K562 treated with DMSO at 1 percent for 24 hours (cell line): ENCODE results near the gene RAB5B. TPM values are rescaled to one million over a fixed set of nuclear protein-coding genes. Genes with fewer than 3 reads are reported as not detected.

Experiments used
- total RNA-seq: library from RNA; unstranded; fragments of 300-600 nt; gene quantifications from 2 replicates; pipeline ENCODE4 v1.2.3, GENCODE V29; 2022; ENCODE audit warnings: low read depth; ENCODE audit not compliant: insufficient read depth

Gene RAB5B, protein sequence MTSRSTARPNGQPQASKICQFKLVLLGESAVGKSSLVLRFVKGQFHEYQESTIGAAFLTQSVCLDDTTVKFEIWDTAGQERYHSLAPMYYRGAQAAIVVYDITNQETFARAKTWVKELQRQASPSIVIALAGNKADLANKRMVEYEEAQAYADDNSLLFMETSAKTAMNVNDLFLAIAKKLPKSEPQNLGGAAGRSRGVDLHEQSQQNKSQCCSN
- total RNA-seq, result 33.4 and 45.9 TPM in 2 replicates

DNA sequence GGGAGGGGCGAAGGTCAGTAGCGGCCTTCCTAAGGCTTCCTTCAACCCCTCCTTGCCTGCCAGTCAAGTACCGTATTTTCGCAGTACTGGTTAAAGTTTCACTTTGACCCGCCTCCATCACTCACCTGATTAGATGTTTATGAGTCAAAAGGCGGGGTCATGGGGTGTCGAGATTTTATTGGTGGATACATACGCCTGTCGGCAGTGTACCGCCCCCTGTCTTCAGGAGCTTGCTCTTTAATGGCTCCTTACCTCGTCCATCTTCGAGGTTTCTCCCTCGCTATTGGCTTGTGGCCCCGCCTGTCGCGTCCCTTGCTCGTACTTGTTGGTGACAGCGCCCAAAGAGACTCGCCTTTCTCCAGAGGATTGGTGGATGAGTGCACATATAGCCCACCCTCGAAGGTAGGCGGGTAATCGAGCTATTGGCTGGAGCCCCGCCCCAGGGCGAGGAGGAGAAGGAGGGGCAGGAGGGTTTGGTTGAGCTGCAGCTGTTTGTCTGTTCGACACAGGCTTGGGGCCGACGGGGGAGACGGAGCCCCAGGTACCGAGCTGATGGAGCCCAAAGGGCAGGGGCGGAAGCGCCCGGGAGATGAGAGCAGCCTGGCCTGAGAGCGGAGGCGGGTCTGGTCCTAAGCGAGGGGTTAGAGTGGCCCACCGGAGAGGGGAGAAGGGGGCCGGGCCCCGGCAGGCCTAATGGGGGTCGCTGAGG lies at the start of gene RAB5B:
Gene RAB5B (plus strand): TSS at position 480 of the 709 bp plus-strand sequence. CDS start 12,883 bp downstream, outside the sequence.

DNA sequence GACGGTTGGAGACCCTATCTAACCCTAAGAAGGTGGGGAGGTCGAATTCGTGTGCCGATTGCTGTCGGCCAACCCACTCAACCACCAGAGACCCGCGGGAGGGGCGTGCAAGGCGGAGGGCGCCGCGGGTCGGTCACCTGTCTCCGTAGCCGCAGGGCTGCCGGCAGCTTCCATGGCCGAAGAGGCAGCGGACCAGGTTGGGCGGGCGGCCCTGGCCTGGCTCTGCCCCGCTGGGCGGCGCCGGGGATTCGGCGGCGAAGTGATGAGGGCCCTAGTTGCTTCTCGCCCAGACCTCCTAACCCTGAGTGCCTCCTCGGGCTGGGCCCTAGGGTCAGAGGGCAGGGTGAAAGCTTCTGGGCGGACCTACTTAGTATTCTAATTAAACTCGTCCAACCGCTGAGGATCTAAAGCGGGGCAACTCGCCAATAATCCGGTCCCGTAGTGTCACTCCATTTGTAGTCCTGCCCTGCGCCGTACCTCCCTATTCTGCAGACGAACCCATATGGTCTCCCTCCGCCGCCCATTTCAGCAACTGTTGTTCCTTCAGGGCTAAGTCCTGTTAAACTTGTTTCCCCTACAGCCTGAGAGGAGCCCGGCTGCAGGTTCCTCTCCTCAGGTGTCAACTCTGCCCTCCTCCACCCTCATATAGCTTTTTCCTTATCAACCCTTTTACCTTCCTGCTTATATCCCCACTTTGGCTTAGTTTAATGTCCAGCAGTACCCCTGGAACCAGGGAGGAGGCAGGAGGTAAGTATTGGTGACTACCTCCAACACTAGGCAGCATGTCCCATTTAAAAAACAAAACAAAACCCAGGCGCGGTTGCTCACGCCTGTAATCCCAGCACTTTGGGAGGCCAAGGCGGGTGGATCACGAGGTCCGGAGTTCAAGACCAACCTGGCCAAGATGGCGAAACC lies 46.0 kb upstream of the RAB5B start, which contains the start of gene PYM1:
Gene PYM1 (minus strand): TSS at position 307 of the 915 bp plus-strand sequence. CDS start 133 bp downstream, at position 174.

DNA sequence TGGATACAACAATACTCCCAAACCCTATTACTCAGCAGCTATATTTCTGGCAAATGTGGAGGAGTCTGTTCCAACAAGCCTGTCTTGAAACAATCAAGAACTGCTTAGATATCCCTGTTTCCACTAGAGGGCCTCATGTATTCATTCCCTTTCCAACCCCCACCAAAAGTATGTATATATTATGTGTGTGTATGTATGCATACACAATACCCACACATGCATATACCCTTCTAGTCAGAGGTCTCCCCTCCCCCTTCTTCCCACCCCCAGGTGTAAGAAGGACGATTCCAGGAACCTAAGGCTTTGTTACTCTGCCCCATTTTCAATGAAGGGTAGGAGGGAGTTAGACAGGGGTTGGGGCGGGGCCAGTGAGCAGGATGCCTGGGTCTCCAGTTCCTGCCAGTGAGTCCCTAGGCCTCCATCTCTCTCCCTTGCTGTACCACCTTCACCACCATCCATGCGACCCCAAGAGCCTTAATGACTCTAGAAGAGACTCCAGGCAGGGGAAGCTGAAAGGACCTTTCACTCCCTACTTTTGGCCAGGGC lies 43.0 kb upstream of the RAB5B start, which contains the start of gene DGKA:
Gene DGKA (plus strand): TSS at position 392 of the 546 bp plus-strand sequence. CDS start 5,342 bp downstream, outside the sequence.

DNA sequence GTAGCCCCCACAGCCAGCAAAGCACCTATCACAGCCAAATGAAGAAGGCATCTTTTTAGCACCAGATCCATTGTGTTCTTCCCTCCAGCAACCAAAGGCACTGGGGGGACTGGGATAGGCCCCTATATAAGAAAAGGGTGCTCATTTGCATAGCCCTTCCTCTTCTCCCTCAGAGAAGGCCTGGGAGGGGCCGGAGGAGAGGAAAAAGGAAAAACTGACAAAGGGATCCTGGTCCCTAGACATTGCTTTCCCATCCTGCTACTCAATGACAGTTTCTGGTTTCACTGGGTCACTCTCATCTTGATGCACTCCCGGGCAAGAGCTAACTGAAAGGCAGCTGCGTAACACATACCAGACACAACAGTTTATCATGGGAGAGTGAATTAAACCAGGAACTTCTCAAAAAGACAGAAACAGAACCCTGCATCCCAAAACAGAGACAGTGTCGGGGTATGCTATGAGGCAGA lies 7.9 kb upstream of the RAB5B start, which contains the start of gene PMEL:
Gene PMEL (minus strand): TSS at position 102 of the 467 bp plus-strand sequence. CDS start 31 bp downstream, at position 71.

DNA sequence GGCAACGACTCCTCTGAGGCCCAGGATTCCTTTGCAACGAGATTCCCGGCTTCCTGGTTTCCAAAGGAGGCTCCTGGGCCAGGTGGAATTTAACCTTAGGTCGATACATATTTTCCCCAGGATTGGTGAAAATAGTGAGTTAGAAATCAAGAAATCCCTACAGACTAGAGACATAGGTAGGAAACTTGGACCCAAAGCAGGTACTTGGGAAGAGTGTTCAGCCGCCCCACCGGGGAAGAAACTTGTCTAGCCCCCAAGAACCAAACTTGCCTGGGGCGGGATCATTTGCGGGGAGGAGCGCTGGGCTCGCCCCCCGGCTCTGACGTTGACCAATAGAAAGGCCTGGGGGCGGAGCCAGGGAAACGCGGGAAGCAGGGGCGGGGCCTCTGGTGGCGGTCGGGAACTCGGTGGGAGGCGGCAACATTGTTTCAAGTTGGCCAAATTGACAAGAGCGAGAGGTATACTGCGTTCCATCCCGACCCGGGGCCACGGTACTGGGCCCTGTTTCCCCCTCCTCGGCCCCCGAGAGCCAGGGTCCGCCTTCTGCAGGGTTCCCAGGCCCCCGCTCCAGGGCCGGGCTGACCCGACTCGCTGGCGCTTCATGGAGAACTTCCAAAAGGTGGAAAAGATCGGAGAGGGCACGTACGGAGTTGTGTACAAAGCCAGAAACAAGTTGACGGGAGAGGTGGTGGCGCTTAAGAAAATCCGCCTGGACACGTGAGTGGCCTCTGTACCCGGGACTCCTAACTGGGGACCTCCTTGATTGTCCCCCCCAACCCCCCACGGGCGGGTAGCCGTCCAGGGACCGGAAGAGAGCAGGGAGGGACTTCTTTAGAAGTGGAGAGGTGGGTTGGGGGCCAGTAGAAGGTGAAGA lies 7.2 kb upstream of the RAB5B start, which contains the start of gene CDK2:
Gene CDK2 (plus strand): TSS at position 423 of the 874 bp plus-strand sequence. CDS start 179 bp downstream, at position 602.

DNA sequence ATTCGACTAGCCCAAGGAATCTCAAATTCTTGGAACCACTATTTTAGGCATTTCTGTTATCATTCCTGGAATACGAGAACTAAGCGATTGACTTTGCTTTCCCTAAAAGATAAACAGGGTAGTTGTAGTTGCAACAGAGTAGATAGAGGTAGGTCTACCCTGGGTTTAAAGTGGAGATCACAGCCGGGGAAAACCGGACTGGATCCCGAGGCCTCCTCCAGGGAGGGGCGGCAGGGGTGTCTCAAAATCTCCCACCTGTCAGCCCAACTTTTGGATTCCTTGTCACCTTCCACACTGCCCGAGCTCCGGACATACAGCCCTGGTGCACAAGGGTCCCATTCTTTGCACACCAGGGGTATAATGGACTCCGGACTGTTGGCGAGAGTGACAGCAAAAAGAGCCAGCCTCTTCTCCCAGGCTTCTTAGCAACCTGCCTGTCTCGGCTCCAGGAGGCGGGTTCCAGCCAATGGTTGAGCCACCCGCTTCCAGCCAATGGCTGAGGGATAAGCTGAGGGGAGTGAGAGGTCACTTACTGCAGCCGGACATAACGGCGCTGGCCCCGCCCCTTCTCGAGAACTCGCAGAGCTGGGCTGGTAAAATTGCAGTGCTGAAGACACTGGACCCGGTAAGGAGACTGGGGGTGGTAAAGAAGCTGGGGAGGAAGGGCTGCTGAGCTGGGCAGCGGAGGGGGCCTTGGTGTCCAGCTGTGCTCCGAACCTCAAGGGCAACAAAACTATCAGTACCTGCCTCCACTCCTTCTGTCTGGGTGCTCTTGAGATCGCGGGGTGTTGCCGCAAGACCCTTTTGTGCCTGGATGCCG lies 23.0 kb downstream of the RAB5B start, which contains the start of gene SUOX:
Gene SUOX (plus strand): TSS at position 562 of the 820 bp plus-strand sequence. CDS start 4,946 bp downstream, outside the sequence.

DNA sequence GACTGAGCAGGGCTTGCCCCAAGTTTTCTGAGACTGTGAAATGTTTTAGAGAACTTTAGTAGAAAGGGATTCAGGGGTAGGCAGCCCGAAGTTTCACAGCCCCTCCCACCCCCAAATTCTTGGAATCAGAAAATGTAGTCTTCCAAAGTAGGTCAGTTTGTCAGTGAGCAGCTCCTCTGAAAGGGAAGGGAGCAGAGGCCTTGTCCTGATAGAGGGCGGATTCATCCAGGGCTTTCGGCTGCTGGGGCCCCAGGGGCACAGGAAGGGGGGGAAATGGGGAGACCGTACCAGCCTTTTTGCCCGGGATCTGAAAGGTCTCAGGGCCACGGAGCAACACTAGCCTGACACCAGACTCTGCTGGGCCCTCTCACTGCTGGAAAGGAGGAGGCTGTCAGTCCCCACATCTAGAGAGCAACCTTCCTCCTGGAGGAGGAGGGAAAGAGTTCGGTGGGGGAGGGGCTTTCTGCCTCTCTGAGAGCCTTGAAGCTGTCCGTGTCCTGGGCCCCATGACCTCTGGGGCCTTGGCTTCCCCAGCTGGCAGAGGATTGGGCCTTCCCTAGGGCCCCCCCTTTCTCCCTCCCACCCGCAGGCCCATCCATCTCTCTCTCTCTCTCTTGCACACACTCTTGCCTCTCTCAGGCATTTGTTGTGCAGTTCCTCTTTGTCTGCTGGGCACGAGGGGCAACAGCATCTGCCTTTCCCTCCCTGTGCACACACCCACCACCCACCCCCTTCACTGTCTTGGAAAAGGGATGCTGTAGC lies 46.7 kb downstream of the RAB5B start, which contains the start of gene IKZF4:
Gene IKZF4 (plus strand): TSS at position 621 of the 762 bp plus-strand sequence. CDS start 451 bp downstream, outside the sequence.

DNA sequence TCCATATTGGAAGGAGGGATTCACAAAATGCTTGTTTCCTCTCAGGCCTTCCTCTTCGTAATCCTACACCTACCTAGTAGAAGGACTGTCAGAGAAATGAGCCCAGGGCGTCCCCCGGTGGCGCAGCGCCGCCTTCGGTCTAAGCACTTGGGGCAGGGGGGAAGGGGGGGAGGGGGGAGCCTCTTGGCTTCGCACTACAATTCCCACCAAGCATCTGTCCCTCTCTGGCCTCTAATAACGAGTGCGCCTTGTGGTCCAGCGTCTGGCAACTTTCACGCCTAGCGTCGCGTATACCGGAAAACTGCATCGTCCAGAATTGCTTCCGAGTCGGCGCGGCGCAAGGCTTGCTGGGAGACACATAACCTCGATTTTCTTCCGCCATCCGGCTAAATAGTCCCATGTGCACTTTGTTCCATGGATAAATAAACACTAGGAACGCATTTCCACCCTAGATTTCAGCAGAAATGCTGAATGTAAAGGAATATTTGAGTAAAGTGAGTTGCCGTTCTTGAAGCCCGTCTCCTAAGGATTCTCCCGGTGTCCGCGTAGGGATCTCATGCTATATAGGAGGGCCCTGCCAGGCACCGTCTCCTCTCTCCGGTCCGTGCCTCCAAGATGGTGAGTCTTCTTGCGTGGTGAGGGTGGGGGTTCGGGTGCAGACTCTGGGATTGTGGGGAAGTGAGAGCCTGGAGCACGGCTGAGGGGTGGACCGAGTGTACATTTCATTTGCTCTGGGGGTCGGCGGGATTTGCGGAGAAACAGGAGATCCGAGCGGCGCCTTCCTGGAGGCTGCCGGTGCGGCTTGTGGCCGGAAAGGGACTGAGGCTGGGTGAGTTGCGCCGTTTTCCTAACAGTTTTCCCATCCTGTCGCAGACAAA lies 67.9 kb downstream of the RAB5B start, which contains the start of gene RPS26:
Gene RPS26 (plus strand): TSS at position 367 of the 878 bp plus-strand sequence. CDS start 249 bp downstream, at position 616.

Other genes starting within 250 kb of the RAB5B start
- gene CD63, start 245.1 kb upstream of the RAB5B start, total RNA-seq, result 937 and 946 TPM in 2 replicates
- 11.2 and 15.9 TPM in 2 replicates for gene GDF11, start 231.0 kb upstream of the RAB5B start, total RNA-seq
- 69.0 and 84.4 TPM in 2 replicates for gene SARNP, start 156.4 kb upstream of the RAB5B start, total RNA-seq
- 29.6 and 36.3 TPM in 2 replicates for gene ORMDL2, start 156.0 kb upstream of the RAB5B start, total RNA-seq
- gene DNAJC14, start 144.5 kb upstream of the RAB5B start, total RNA-seq, result 22.0 and 22.8 TPM in 2 replicates
- gene MMP19, start 131.1 kb upstream of the RAB5B start, total RNA-seq, result 1.0 and 1.6 TPM in 2 replicates
- gene PYM1, start 46.2 kb upstream of the RAB5B start, total RNA-seq, result 37.1 and 38.3 TPM in 2 replicates
- 12.2 and 12.7 TPM in 2 replicates for gene DGKA, start 42.9 kb upstream of the RAB5B start, total RNA-seq
- gene PMEL, start 8.0 kb upstream of the RAB5B start, total RNA-seq, result 1.4 and 2.7 TPM in 2 replicates
- 90.4 and 99.9 TPM in 2 replicates for gene CDK2, start 7.2 kb upstream of the RAB5B start, total RNA-seq
- 41.6 and 44.3 TPM in 2 replicates for gene SUOX, start 23.2 kb downstream of the RAB5B start, total RNA-seq
- gene IKZF4, start 47.0 kb downstream of the RAB5B start, total RNA-seq, result 26.2 and 31.1 TPM in 2 replicates
- 352 and 367 TPM in 2 replicates for gene RPS26, start 67.8 kb downstream of the RAB5B start, total RNA-seq
- gene ERBB3, start 106.1 kb downstream of the RAB5B start, total RNA-seq, result 6.3 TPM in 2 replicates
- gene PA2G4, start 130.5 kb downstream of the RAB5B start, total RNA-seq, result 161 and 163 TPM in 2 replicates
- gene RPL41, start 142.6 kb downstream of the RAB5B start, total RNA-seq, result 3,973 and 4,172 TPM in 2 replicates
- 3.5 and 4.6 TPM in 2 replicates for gene ZC3H10, start 144.2 kb downstream of the RAB5B start, total RNA-seq
- gene ESYT1, start 154.2 kb downstream of the RAB5B start, total RNA-seq, result 146 and 181 TPM in 2 replicates
- gene MYL6B, start 178.5 kb downstream of the RAB5B start, total RNA-seq, result 42.6 and 50.4 TPM in 2 replicates
- gene MYL6, start 184.3 kb downstream of the RAB5B start, total RNA-seq, result 963 and 965 TPM in 2 replicates
- gene SMARCC2, start 215.4 kb downstream of the RAB5B start, total RNA-seq, result 75.9 and 76.4 TPM in 2 replicates
- 50.0 and 51.1 TPM in 2 replicates for gene RNF41, start 247.8 kb downstream of the RAB5B start, total RNA-seq